ENCODE data around the gene DNAJC11.

GRCh38 chr1:6673816-6674398 is 27.7 kb downstream of the DNAJC11 start:
- TF ChIP-seq CTCF (IDR thresholded peaks at IDR 0.05): no peak
- no peak for TF ChIP-seq POLR2AphosphoS5 (IDR thresholded peaks at IDR 0.05; ENCODE audit: low read depth, low read length)
- no peak for TF ChIP-seq MXI1 (IDR thresholded peaks at IDR 0.05; ENCODE audit: low read depth, low read length)
- TF ChIP-seq EZH2phosphoT487 (IDR thresholded peaks at IDR 0.05; ENCODE audit: borderline replicate concordance, low read depth): no peak
- TF ChIP-seq USF1 (IDR thresholded peaks at IDR 0.05; ENCODE audit: borderline replicate concordance, low read depth): no peak

Measured in SK-N-SH (cell line).